Heart left ventricle (tissue), 16 donors: ENCODE measurements around the gene LGALS4. TPM values are rescaled to one million over a fixed set of nuclear protein-coding genes. Genes with fewer than 3 reads are reported as not detected.

ENCODE experiments used
- ATAC-seq, 4 donors: fragments of 200-7000 bp; cut with Tn5 transposase; one replicate each; pipeline ENCODE4 v1.9.1; 2020 to 2022; ENCODE audit warnings: moderate library complexity in 4 of 4, mild to moderate bottlenecking in 3 of 4, moderate number of reproducible peaks in 1 of 4
- DNase-seq, 5 donors: peaks; one replicate each; pipeline ENCODE4 v3.0.0-alpha.2; 2020
- H3K27ac ChIP-seq, 12 donors: fragments of 200-600 bp; sonication (generic) in 4 of 12; one replicate each; pipeline versions ENCODE4 v1.5.0 to v1.8.0; 2016 to 2022; ENCODE audit warnings: mild to moderate bottlenecking in 2 of 12
- H3K27me3 ChIP-seq, 9 donors: fragments of 200-600 bp; sonication (generic) in 2 of 9; one replicate each; pipeline versions ENCODE4 v1.5.1 to v1.8.0; 2016 to 2022; ENCODE audit warnings: mild to moderate bottlenecking in 3 of 9
- H3K36me3 ChIP-seq, 9 donors: fragments of 200-600 bp; sonication (generic) in 2 of 9; one replicate each; pipeline versions ENCODE4 v1.5.0 to v1.8.0; 2018 to 2022; ENCODE audit warnings: mild to moderate bottlenecking in 2 of 9
- H3K4me1 ChIP-seq, 12 donors: fragments of 200-600 bp; sonication (generic) in 4 of 12; one replicate each; pipeline versions ENCODE4 v1.5.0 to v1.8.0; 2016 to 2022; ENCODE audit warnings: mild to moderate bottlenecking in 3 of 12
- H3K4me3 ChIP-seq, 12 donors: fragments of 200-600 bp; sonication (generic) in 4 of 12; one replicate each; pipeline versions ENCODE4 v1.5.0 to v1.8.0; 2017 to 2022; ENCODE audit warnings: mild to moderate bottlenecking in 9 of 12, moderate library complexity in 4 of 12
- H3K9me3 ChIP-seq, 12 donors: fragments of 200-600 bp; sonication (generic) in 4 of 12; one replicate each; pipeline versions ENCODE4 v1.5.0 to v1.8.0; 2016 to 2022; ENCODE audit warnings: mild to moderate bottlenecking in 1 of 12
- CTCF ChIP-seq, 12 donors: fragments of 200-600 bp; sonication (generic) in 4 of 12; IDR thresholded peaks; one replicate each; pipeline versions ENCODE4 v1.5.0 to v1.8.0; 2018 to 2022; ENCODE audit warnings: antibody characterized with exemption in 12 of 12, mild to moderate bottlenecking in 5 of 12
- POLR2A ChIP-seq, 2 donors: fragments of 450-650 bp; IDR thresholded peaks; one replicate each; pipeline ENCODE4 v1.6.1; 2017; ENCODE audit warnings: antibody characterized with exemption in 2 of 2, mild to moderate bottlenecking in 2 of 2, moderate library complexity in 2 of 2
- WGBS, 4 donors: extraction: QIAGEN DNeasy Blood & Tissue Kit in 2 of 4; methylation state at CpG; one replicate each; pipeline versions ENCODE4 v1.1.5 to v1.1.7; 2013 to 2018; 5-methylcytosine and 5-hydroxymethylcytosine counted together
- intact Hi-C, 10 donors: fragments of 100-400 bp; cut with DNase I; formaldehyde crosslinking; loops; one replicate each; pipeline versions ENCODE4 v1.11.1 to v1.14.2; 2022
- polyA plus RNA-seq, 2 donors: library from polyadenylated mRNA; stranded (reverse); fragments of 200-250 nt; gene quantifications; one replicate each; pipeline ENCODE4 v1.2.3, GENCODE V29; 2013
- total RNA-seq, 9 donors: library from RNA; depleted of rRNA in 2 of 9; stranded (reverse); fragments of >200 nt in 2 of 9; fragmentation: NEBNext Ultra II Directional in 3 of 9; extraction: Animal tissue kit (Norgen Biotek cat#: 25700) in 3 of 9; gene quantifications; one replicate each; pipeline versions ENCODE4 v1.1.0 to v1.2.4, GENCODE V29; 2016 to 2023
- donor health status: ischemic (EF 13 %, LVEDD 7.1; RV severe dilation, severe dysfunction).
- donor health status: healthy with polysubstance abuse.
- donor health status: DM: no; HTN: yes; CAD: no.
- donor health status: DM: no; HTN: no; CAD: no.
- donor health status: ischemic (EF 25% LVEDD 6.9; RV normal size, moderate dysfunction).
- donor health status: ischemic (EF 25% LVEDD 5.7; RV mildly dilated, moderate dysfunction).
- donor health status: healthy.
- donor health status: DM: yes; HTN: yes; CAD: no.
- donor health status: ischemic (EF 35%, LVEDD 5.7; RV mildly dilated, moderate dysfunction).
- donor health status: nonischemic (EF 11% LVEDD 7.7; RV severe dilation, severe dysfunction).
- donor health status: DM: yes; HTN: yes; CAD: no.
- donor health status: PGD.
- donor health status: ischemic (EF 29% LVEDD 5.4; RV normal size, mild dysfunction).
- donor health status: nonischemic (EF 23%, LVEDD 6.1; RV moderate dilation, normal function).

The LGALS4 gene
- total and polyA plus RNA-seq, 11 donors: 0.35 to 1.3 (median 0.67) TPM; not detected in 2

- H3K36me3 ChIP-seq: peaks cover 8 to 100% (median 100%) of the 10 kb centered on the region in 9 donors
- peak in 1 of 5 donors; percentile 8 for DNase-seq
- ATAC-seq: no peak
- H3K27me3 ChIP-seq: no peaks in the 10 kb centered on the region
- H3K27ac ChIP-seq: peak overlapping the region in 1 of 12 donors; percentile 37
- intact Hi-C loops: loop anchor here in 2 of 10 donors (10.0 kb wide), 2 partner anchors 108 to 218 kb away; no protein-coding TSS in a partner anchor
- no peak overlapping the region for H3K4me3 ChIP-seq
- no peak for TF ChIP-seq CTCF (IDR thresholded peaks at IDR 0.05)
- TF ChIP-seq POLR2A (IDR thresholded peaks at IDR 0.05): no peak
- H3K4me1 ChIP-seq: peaks cover 0 to 38% (median 26%) of the 10 kb centered on the region in 12 donors
- H3K9me3 ChIP-seq: no peaks in the 10 kb centered on the region
- 83 to 88% (median 86%) methylated on average over 15 to 17 of the region's 17 CpGs for WGBS, 4 donors
Observed at GRCh38 chr19:38842439-38843174, 29.9 kb upstream of the LGALS4 start.

GRCh38 chr19:38841787-38842438 is 29.2 kb upstream of the LGALS4 start:
- intact Hi-C loops: loop anchor here in 2 of 10 donors (10.0 kb wide), 2 partner anchors 107 to 217 kb away; no protein-coding TSS in a partner anchor

GRCh38 chr19:38841180-38841766 is 28.5 kb upstream of the LGALS4 start:
- no peak for ATAC-seq
- intact Hi-C loops: loop anchor here in 2 of 10 donors (10.0 kb wide), 2 partner anchors 106 to 216 kb away; no protein-coding TSS in a partner anchor
- H3K27ac ChIP-seq: peak overlapping the region in 2 of 12 donors; percentile 33 to 37

More at GRCh38 chr19:38841787-38842438, 29.2 kb upstream of the LGALS4 start:
- TF ChIP-seq POLR2A (IDR thresholded peaks at IDR 0.05) (no peak), CTCF (IDR thresholded peaks at IDR 0.05) (no peak)
- no peak for ATAC-seq
- peaks cover 0 to 31% (median 19%) of the 10 kb centered on the region in 12 donors for H3K4me1 ChIP-seq
- H3K9me3 ChIP-seq: no peaks in the 10 kb centered on the region
- DNase-seq: no peak
- peak overlapping the region in 1 of 12 donors; percentile 37 for H3K27ac ChIP-seq
- WGBS, 4 donors: 94 to 96% (median 94%) methylated on average over 19 of the region's 19 CpGs
- no peak overlapping the region for H3K4me3 ChIP-seq
- peaks cover 10 to 100% (median 100%) of the 10 kb centered on the region in 9 donors for H3K36me3 ChIP-seq
- no peaks in the 10 kb centered on the region for H3K27me3 ChIP-seq

More at GRCh38 chr19:38841180-38841766, 28.5 kb upstream of the LGALS4 start:
- H3K27me3 ChIP-seq: no peaks in the 10 kb centered on the region
- H3K9me3 ChIP-seq: no peaks in the 10 kb centered on the region
- H3K4me3 ChIP-seq: no peak overlapping the region
- no peak for DNase-seq
- H3K4me1 ChIP-seq: peaks cover 0 to 27% (median 13%) of the 10 kb centered on the region in 12 donors
- 88 to 94% (median 93%) methylated on average over 12 of the region's 12 CpGs for WGBS, 4 donors
- no peak for TF ChIP-seq CTCF (IDR thresholded peaks at IDR 0.05)
- no peak for TF ChIP-seq POLR2A (IDR thresholded peaks at IDR 0.05)
- H3K36me3 ChIP-seq: peaks cover 10 to 100% (median 100%) of the 10 kb centered on the region in 9 donors
